ENCODE data around the gene REXO1. TPM values are rescaled to one million over a fixed set of nuclear protein-coding genes. Genes with fewer than 3 reads are reported as not detected.

REXO1 gene
- total and polyA plus RNA-seq, 8 donors: 16.9 to 30.8 (median 24.4) TPM

DNA sequence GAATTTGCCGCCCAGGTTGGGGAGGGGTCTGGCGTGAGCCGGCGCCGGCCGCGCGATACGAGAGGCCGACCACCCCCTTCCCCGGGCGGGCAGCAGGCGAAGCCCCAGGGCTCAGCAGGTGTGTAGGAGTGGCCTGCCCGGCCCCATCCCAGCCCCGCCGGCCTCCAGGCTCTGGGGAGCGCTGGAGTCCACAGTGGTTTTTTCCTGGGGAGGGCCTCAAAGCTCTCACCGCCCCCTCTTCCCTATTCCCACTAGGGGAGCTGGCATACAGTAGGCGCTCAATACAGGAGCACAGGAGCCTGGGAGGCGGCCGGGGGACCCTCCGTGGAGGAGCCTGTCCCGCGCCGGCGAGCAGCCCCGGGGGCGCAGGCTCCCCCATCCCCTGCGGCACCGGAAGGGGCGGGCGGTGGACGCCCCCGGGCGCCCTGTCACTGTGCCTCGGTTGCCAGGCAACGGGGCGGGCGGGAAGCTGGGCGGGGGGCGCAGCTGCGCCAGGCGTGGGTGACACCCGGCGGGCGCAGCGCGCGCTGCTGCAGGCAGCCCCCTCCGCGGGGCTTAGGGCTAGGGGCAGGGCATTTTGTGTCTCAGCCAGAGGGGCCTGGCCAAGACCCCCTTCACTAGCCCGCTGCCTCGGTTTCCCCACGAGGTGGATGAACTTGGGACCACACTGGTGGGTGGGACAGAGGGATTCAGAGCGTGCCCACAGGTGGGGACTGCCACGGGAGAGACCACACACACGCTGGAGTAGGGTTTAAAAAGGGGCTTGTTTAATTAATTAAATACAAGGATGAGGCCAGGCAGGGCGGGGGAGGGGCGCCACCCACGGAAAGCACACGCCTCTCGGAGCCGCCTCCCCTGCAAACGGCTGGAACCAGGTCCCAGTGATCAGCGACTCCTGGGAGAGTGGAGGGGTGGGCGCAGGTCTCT, 3.6 kb upstream of the REXO1 start:
- Histone ChIP-seq H3K4me3 (no peak overlapping the region), H3K4me1 (peaks cover 29 to 70% of the 10 kb centered on the region in 2 donors), H3K27ac (no peak overlapping the region), H3K9me3 (no peaks in the 10 kb centered on the region), H3K27me3 (no peaks in the 10 kb centered on the region), H3K36me3 (peaks cover 0 to 7% of the 10 kb centered on the region in 2 donors)
- ATAC-seq (no peak), DNase-seq (peak in 2 of 4 donors; percentile 78 to 82)
- TF ChIP-seq CTCF (IDR thresholded peaks at IDR 0.05): no peak
- intact Hi-C loops (cut with DNase I): no loop called here

DNA sequence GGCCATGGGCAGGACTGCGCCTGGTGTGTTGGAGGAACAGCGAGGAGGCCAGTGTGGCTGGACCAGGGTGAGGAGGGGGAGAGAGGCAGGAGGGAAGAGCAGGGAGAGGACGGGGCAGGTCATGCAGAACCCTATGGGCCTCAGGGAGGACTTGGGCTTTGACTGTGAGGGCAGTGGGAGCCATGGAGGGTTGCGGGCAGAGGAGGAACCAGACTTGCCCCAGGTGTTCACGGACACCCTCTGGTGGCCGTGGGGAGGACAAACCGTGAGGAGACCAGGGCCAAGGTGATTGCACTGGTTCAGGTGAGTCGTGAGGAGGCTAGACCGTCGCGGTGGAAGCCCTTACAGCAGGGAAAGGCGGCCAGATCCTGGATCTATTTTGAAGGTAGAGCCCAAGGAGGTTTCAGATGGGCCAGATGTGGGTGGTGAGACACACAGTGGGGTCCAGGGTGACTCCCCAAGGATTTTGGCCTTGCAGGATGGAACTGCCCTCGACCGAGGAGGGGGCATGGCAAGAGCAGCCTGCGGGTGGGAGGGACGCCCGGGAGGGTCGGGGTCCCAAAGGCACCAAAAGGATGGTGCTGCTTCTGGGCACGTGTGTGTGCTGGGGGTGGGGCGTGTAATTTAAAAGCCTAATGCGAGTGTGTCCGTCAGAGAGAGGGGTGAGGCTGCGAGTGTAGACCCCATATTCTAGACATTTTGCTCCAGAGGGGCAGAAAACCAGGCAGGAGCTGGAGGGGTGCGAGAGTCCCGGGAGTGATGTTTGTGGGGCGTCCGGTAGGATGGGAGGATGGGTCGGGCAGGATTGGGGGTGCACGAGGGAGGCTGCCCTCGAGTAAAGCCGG, 2.7 kb upstream of the REXO1 start:
- Histone ChIP-seq H3K9me3 (no peaks in the 10 kb centered on the region), H3K27ac (no peak overlapping the region), H3K36me3 (peaks cover 0 to 7% of the 10 kb centered on the region in 2 donors), H3K4me3 (no peak overlapping the region), H3K4me1 (peaks cover 32 to 70% of the 10 kb centered on the region in 2 donors), H3K27me3 (no peaks in the 10 kb centered on the region)
- intact Hi-C loops (cut with DNase I): no loop called here
- no peak for TF ChIP-seq CTCF (IDR thresholded peaks at IDR 0.05)
- DNase-seq: no peak
- ATAC-seq: no peak

GRCh38 chr19:1849886-1850398, 1.7 kb upstream of the REXO1 start:
- no peak overlapping the region for H3K4me3 ChIP-seq
- intact Hi-C loops (cut with DNase I): no loop called here
- DNase-seq: no peak
- H3K4me1 ChIP-seq: peaks cover 24 to 70% of the 10 kb centered on the region in 2 donors
- no peak for TF ChIP-seq CTCF (IDR thresholded peaks at IDR 0.05)
- H3K27me3 ChIP-seq: no peaks in the 10 kb centered on the region
- no peaks in the 10 kb centered on the region for H3K9me3 ChIP-seq
- H3K36me3 ChIP-seq: peaks cover 0 to 15% of the 10 kb centered on the region in 2 donors
- no peak for ATAC-seq
- H3K27ac ChIP-seq: no peak overlapping the region

DNA sequence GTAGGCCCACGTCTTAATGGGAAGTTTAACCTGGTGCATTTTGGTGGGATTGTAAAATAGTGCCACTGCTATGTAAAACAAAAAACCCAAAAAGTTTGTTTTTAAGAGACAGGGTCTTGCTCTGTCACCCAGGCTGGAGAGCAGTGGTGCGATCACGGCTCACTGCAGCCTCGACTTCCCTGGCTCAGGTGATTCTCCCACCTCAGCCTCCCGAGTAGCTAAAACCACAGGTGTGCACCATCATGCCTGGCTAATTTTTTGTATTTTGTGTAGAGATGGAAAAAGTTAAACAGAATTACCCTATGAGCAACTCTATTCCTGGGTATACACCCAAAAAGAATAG, 820 bp upstream of the REXO1 start:
- no peak overlapping the region for H3K4me3 ChIP-seq
- DNase-seq (no peak), ATAC-seq (no peak)
- intact Hi-C loops (cut with DNase I): no loop called here
- H3K27ac ChIP-seq: peak overlapping the region in 1 of 2 donors; percentile 99
- TF ChIP-seq CTCF (IDR thresholded peaks at IDR 0.05): no peak
- peaks cover 20 to 70% of the 10 kb centered on the region in 2 donors for H3K4me1 ChIP-seq
- H3K9me3 ChIP-seq: no peaks in the 10 kb centered on the region
- no peaks in the 10 kb centered on the region for H3K27me3 ChIP-seq
- H3K36me3 ChIP-seq: peaks cover 0 to 16% of the 10 kb centered on the region in 2 donors

All from left lung (tissue), 10 donors.